HEK293 (cell line): ENCODE measurements around the gene DCAF5.

Source experiments
- CTCF ChIP-seq: fragments of 450-650 bp; formaldehyde crosslinking; IDR thresholded peaks from 2 replicates; pipeline ENCODE4 v1.5.1; 2016; ENCODE audit warnings: missing biosample characterization, missing genetic modification characterization
- KLF7 ChIP-seq: fragments of 450-650 bp; formaldehyde crosslinking; IDR thresholded peaks from 2 replicates; pipeline ENCODE4 v1.5.1; 2016; ENCODE audit warnings: missing biosample characterization, missing genetic modification characterization, borderline replicate concordance
- ZBTB26 ChIP-seq: fragments of 450-650 bp; formaldehyde crosslinking; optimal IDR thresholded peaks from 2 replicates; pipeline ENCODE3; 2016; ENCODE audit warnings: missing biosample characterization, mild to moderate bottlenecking, missing genetic modification characterization
- ZFP3 ChIP-seq: fragments of 450-650 bp; formaldehyde crosslinking; IDR thresholded peaks from 2 replicates; pipeline ENCODE4 v1.5.1; 2016; ENCODE audit warnings: low read depth, missing biosample characterization, missing genetic modification characterization
- ZNF18 ChIP-seq: fragments of 450-650 bp; formaldehyde crosslinking; IDR thresholded peaks from 2 replicates; pipeline ENCODE4 v1.5.1; 2016; ENCODE audit warnings: missing biosample characterization, missing genetic modification characterization
- ZNF529 ChIP-seq: fragments of 450-650 bp; formaldehyde crosslinking; IDR thresholded peaks from 2 replicates; pipeline ENCODE4 v1.5.1; 2017; ENCODE audit warnings: missing genetic modification characterization, missing biosample characterization; ENCODE audit not compliant: insufficient replicate concordance
- ZNF585B ChIP-seq: fragments of 450-650 bp; formaldehyde crosslinking; IDR thresholded peaks from 2 replicates; pipeline ENCODE4 v1.5.1; 2016; ENCODE audit warnings: missing biosample characterization, missing genetic modification characterization
- ZNF76 ChIP-seq: fragments of 450-650 bp; formaldehyde crosslinking; IDR thresholded peaks from 2 replicates; pipeline ENCODE4; 2016; ENCODE audit warnings: low read depth, missing biosample characterization, missing genetic modification characterization, borderline replicate concordance

GRCh38 chr14:69041783-69042182, 111.1 kb downstream of the DCAF5 start:
- TF ChIP-seq ZNF585B (no peak), CTCF (tag by site-specific recombination) (no peak), KLF7 (tag by site-specific recombination) (no peak), ZNF529 (tag by site-specific recombination) (no peak), ZFP3 (tag by site-specific recombination) (no peak), ZNF18 (tag by site-specific recombination) (no peak), ZNF76 (tag by site-specific recombination) (no peak), ZBTB26 (no peak)
